PC-9 (cell line): ENCODE results near the gene CHM. TPM values are rescaled to one million over a fixed set of nuclear protein-coding genes. Genes with fewer than 3 reads are reported as not detected.

ENCODE experiments used
- Bru-seq: library from RNA; stranded (reverse); fragments of 400-500 nt; gene quantifications from one replicate; lab custom pipeline; 2021; lab: Mats Ljungman, UMichigan
- BruChase-seq, 2 experiments: library from RNA; stranded (reverse); fragments of 400-500 nt; gene quantifications; one replicate each; lab custom pipeline; 2021; lab: Mats Ljungman, UMichigan
- BruUV-seq: library from RNA; stranded (reverse); fragments of 400-500 nt; replicated peaks from 2 replicates; lab custom pipeline; 2021; lab: Mats Ljungman, UMichigan
- CTCF ChIA-PET: fragments of 300-600 bp; sonication (Branson Sonifier 250); formaldehyde crosslinking; loops from one replicate; lab custom pipeline; 2022; ENCODE audit warnings: antibody characterized with exemption; lab: Charles Lee
- POLR2A ChIA-PET: fragments of 300-600 bp; sonication (Branson Sonifier 250); formaldehyde crosslinking; loops from one replicate; lab custom pipeline; 2022; ENCODE audit warnings: antibody characterized with exemption; ENCODE audit not compliant: unreplicated experiment; lab: Charles Lee
- DNase-seq, 2 experiments: peaks; one replicate each; pipeline versions ENCODE4 v3.0.0 to v3.0.0-alpha.2; 2015 to 2022; ENCODE audit warnings: mixed read lengths in 1 of 2
- H2AFZ ChIP-seq: fragments of 200-600 bp; sonication (generic); 2 replicates; pipeline ENCODE4 v1.8.1; 2017; ENCODE audit warnings: antibody characterized with exemption
- H3F3A ChIP-seq: fragments of 200-600 bp; sonication (generic); 2 replicates; pipeline ENCODE4 v1.8.1; 2017; ENCODE audit warnings: antibody characterized with exemption, mild to moderate bottlenecking, low read depth; ENCODE audit not compliant: insufficient read depth
- H3K27ac ChIP-seq: fragments of 200-600 bp; sonication (generic); 2 replicates; pipeline ENCODE4 v1.6.1; 2016; ENCODE audit warnings: mixed run types
- H3K27me3 ChIP-seq: fragments of 200-600 bp; sonication (generic); 2 replicates; pipeline ENCODE4 v1.6.1; 2016; ENCODE audit warnings: low read depth, mixed run types; ENCODE audit not compliant: insufficient read depth
- H3K36me3 ChIP-seq: fragments of 200-600 bp; sonication (generic); 2 replicates; pipeline ENCODE4 v1.6.1; 2016; ENCODE audit warnings: low read depth, mixed run types
- H3K4me1 ChIP-seq: fragments of 200-600 bp; sonication (generic); replicated peaks from 2 replicates; pipeline ENCODE4 v1.6.1; 2016; ENCODE audit warnings: mixed run types; ENCODE audit not compliant: insufficient read depth
- H3K4me2 ChIP-seq: fragments of 200-600 bp; sonication (generic); 2 replicates; pipeline ENCODE4 v1.6.1; 2017; ENCODE audit warnings: mixed run types
- H3K4me3 ChIP-seq: fragments of 200-600 bp; sonication (generic); 2 replicates; pipeline ENCODE4 v1.6.1; 2016; ENCODE audit warnings: mixed run types
- H3K79me2 ChIP-seq: fragments of 200-600 bp; sonication (generic); 2 replicates; pipeline ENCODE4 v1.6.1; 2017; ENCODE audit warnings: low read depth, mixed run types
- H3K9me2 ChIP-seq: fragments of 200-600 bp; sonication (generic); 2 replicates; pipeline ENCODE4 v1.8.1; 2017; ENCODE audit warnings: mild to moderate bottlenecking; ENCODE audit not compliant: insufficient read depth
- H3K9me3 ChIP-seq: fragments of 200-600 bp; sonication (generic); 2 replicates; pipeline ENCODE4 v1.8.1; 2016; ENCODE audit warnings: low read depth; ENCODE audit not compliant: insufficient read depth
- H4K20me1 ChIP-seq: fragments of 200-600 bp; sonication (generic); 2 replicates; pipeline ENCODE4 v1.8.1; 2017; ENCODE audit not compliant: insufficient read depth
- CTCF ChIP-seq: fragments of 200-600 bp; sonication (generic); conservative IDR thresholded peaks from 2 replicates; pipeline ENCODE4 v1.6.1; 2017; ENCODE audit warnings: mixed run types, antibody characterized with exemption, mild to moderate bottlenecking, moderate library complexity
- EZH2 ChIP-seq: fragments of 200-600 bp; sonication (generic); IDR thresholded peaks from 2 replicates; pipeline ENCODE4 v1.8.0; 2017; ENCODE audit warnings: antibody characterized with exemption, low read depth
- intact Hi-C: fragments of 100-400 bp; cut with micrococcal nuclease; formaldehyde crosslinking; loops from one replicate; pipeline ENCODE4 v1.10.0; 2022; ENCODE audit not compliant: unreplicated experiment
- long read RNA-seq: library from polyadenylated mRNA; stranded (forward); transcript quantifications from one replicate; pipeline ENCODE4 v2.0.0, GENCODE V29; 2022
- total RNA-seq: library from RNA; stranded (reverse); gene quantifications from 2 replicates; pipeline ENCODE4 v1.2.3, GENCODE V29; 2021

The CHM gene
- 14.8 and 15.8 TPM in 2 replicates for total RNA-seq
- Bru-seq, nascent RNA: percentile 71 among the genes with signal in this experiment
- percentile 65 among the genes with signal in this experiment for BruChase-seq, experiment 1, labeled RNA remaining after a 2-hour chase
- percentile 59 among the genes with signal in this experiment for BruChase-seq, experiment 2, labeled RNA remaining after a 6-hour chase
- long read RNA-seq, full-length matches to known transcripts: 8 of 16 reads
- long read RNA-seq, partial matches to known transcripts: 4 of 16 reads
- long read RNA-seq, other reads (novel, unspliced or antisense): 4 of 16 reads

GRCh38 chrX:86047174-86047935, at the start of gene CHM:
CHM (minus strand) TSS chrX:86047558; CDS start chrX:86047532, 26 bp downstream.
- Histone ChIP-seq H3K27me3 (no peaks in the 10 kb centered on the region), H3K36me3 (no peaks in the 10 kb centered on the region), H3K4me2 (peak within 1 kb of the TSS; percentile 93), H3K9me3 (no peaks in the 10 kb centered on the region), H3K27ac (peak within 1 kb of the TSS; percentile 76), H3F3A (no peaks in the 10 kb centered on the region), H2AFZ (peak within 1 kb of the TSS; percentile 91), H3K4me3 (peak within 1 kb of the TSS; percentile 70), H4K20me1 (no peaks in the 10 kb centered on the region; the same call in 1 of the 2 replicates), H3K4me1 (peaks cover 8% of the 10 kb centered on the region), H3K9me2 (no peaks in the 10 kb centered on the region), H3K79me2 (peaks cover 26% of the 10 kb centered on the region)
- intact Hi-C loops: no loop called here
- DNase-seq: peak; percentile 45 to 73
- ChIA-PET POLR2A (no interaction called here), CTCF (no interaction called here)
- TF ChIP-seq EZH2 (no peak), CTCF (no peak)
- BruUV-seq: no TSS peak

- DNase-seq: no peak
- no TSS peak for BruUV-seq
- CTCF ChIA-PET: no interaction called here
- Histone ChIP-seq H3K36me3 (no peaks in the 10 kb centered on the region), H3F3A (no peaks in the 10 kb centered on the region), H4K20me1 (no peaks in the 10 kb centered on the region), H3K4me2 (no peak overlapping the region), H3K27me3 (0 out of 2 replicates have a peak, but pooled peaks cover under 1% of the 10 kb centered on the region), H3K79me2 (no peaks in the 10 kb centered on the region), H3K4me3 (no peak overlapping the region), H2AFZ (no peak overlapping the region), H3K4me1 (no peaks in the 10 kb centered on the region), H3K27ac (no peak overlapping the region), H3K9me2 (no peaks in the 10 kb centered on the region), H3K9me3 (no peaks in the 10 kb centered on the region)
- intact Hi-C loops: no loop called here
- TF ChIP-seq EZH2 (no peak), CTCF (no peak)
- POLR2A ChIA-PET: no interaction called here
These were observed 31.3 kb upstream of the CHM start for GRCh38 chrX:86078650-86079049.

GRCh38 chrX:86066998-86067397, 19.6 kb upstream of the CHM start:
- H3K4me3 ChIP-seq: no peak overlapping the region
- H3K36me3 ChIP-seq: no peaks in the 10 kb centered on the region
- H3F3A ChIP-seq: no peaks in the 10 kb centered on the region
- H3K4me1 ChIP-seq: no peaks in the 10 kb centered on the region
- no peak for DNase-seq
- ChIA-PET POLR2A (no interaction called here), CTCF (no interaction called here)
- H3K27me3 ChIP-seq: no peaks in the 10 kb centered on the region
- H4K20me1 ChIP-seq: no peaks in the 10 kb centered on the region
- no peaks in the 10 kb centered on the region for H3K9me2 ChIP-seq
- no TSS peak for BruUV-seq
- H3K79me2 ChIP-seq: no peaks in the 10 kb centered on the region
- H2AFZ ChIP-seq: no peak overlapping the region
- intact Hi-C loops: loop anchor here (10.0 kb wide), 1 partner anchor 452 kb away; no protein-coding TSS in a partner anchor
- no peak overlapping the region for H3K27ac ChIP-seq
- no peak for TF ChIP-seq EZH2
- TF ChIP-seq CTCF: no peak
- no peaks in the 10 kb centered on the region for H3K9me3 ChIP-seq
- no peak overlapping the region for H3K4me2 ChIP-seq
